Keratinocyte (primary cell): Measurements from ENCODE around the gene PIK3CD. TPM values are rescaled to one million over a fixed set of nuclear protein-coding genes. Genes with fewer than 3 reads are reported as not detected.

Source experiments
- DNase-seq: peaks from one replicate; pipeline ENCODE4 v3.0.0-alpha.2; 2011; ENCODE audit warnings: low read depth, missing footprints, low spot score
- FAIRE-seq: peaks from 2 replicates; lab custom pipeline; 2011; peaks lifted over from hg19 to GRCh38; lab: Jason Lieb, UNC
- H2AFZ ChIP-seq: 2 replicates; pipeline ENCODE4 v1.6.0; 2012; ENCODE audit warnings: low read length, control low read depth, inconsistent platforms; ENCODE audit not compliant: control insufficient read depth
- H3K27ac ChIP-seq: 2 replicates; pipeline ENCODE4 v1.5.1; 2011; ENCODE audit warnings: low read length; ENCODE audit not compliant: control insufficient read depth, insufficient read depth
- H3K27me3 ChIP-seq: 3 replicates; pipeline ENCODE4 v1.6.0; 2011; ENCODE audit warnings: low read length; ENCODE audit not compliant: control insufficient read depth, insufficient read depth; ENCODE audit errors: extremely low read depth
- H3K36me3 ChIP-seq, 2 experiments: 2 replicates in 1 of 2; 3 replicates in 1 of 2; pipeline ENCODE4 v1.5.1; 2011; ENCODE audit warnings: low read length in 2 of 2, mild to moderate bottlenecking in 1 of 2; ENCODE audit not compliant: control insufficient read depth in 2 of 2, insufficient read depth in 2 of 2; ENCODE audit errors: extremely low read depth in 1 of 2
- H3K4me1 ChIP-seq: 3 replicates; pipeline ENCODE4 v1.5.1; 2011; ENCODE audit warnings: low read length; ENCODE audit not compliant: control insufficient read depth, insufficient read depth; ENCODE audit errors: extremely low read depth
- H3K4me2 ChIP-seq: 3 replicates; pipeline ENCODE4 v1.6.0; 2011; ENCODE audit warnings: low read depth, low read length; ENCODE audit not compliant: control insufficient read depth, insufficient read depth; ENCODE audit errors: extremely low read depth
- H3K4me3 ChIP-seq, 3 experiments: fragments of 200-600 bp in 1 of 3; sonication (generic) in 1 of 3; 2 replicates in 2 of 3; 3 replicates in 1 of 3; pipeline ENCODE4 v1.5.1; 2011 to 2016; ENCODE audit warnings: low read length in 3 of 3, mild to moderate bottlenecking in 3 of 3, control low read depth in 2 of 3, inconsistent platforms in 1 of 3, low read depth in 1 of 3, mixed read lengths in 1 of 3, mixed run types in 1 of 3, moderate library complexity in 1 of 3; ENCODE audit not compliant: control insufficient read depth in 2 of 3, insufficient read depth in 2 of 3; ENCODE audit errors: extremely low read depth in 1 of 3
- H3K79me2 ChIP-seq: 2 replicates; pipeline ENCODE4 v1.6.0; 2012; ENCODE audit warnings: low read length; ENCODE audit not compliant: control insufficient read depth, insufficient read depth
- H3K9ac ChIP-seq: 3 replicates; pipeline ENCODE4 v1.6.0; 2011; ENCODE audit warnings: low read length; ENCODE audit not compliant: control insufficient read depth, insufficient read depth; ENCODE audit errors: extremely low read depth
- H3K9me1 ChIP-seq: 3 replicates; pipeline ENCODE4 v1.6.0; 2011; ENCODE audit warnings: low read length; ENCODE audit not compliant: control insufficient read depth, insufficient read depth; ENCODE audit errors: extremely low read depth
- H3K9me3 ChIP-seq: 2 replicates; pipeline ENCODE4 v1.5.1; 2012; ENCODE audit warnings: low read depth, low read length; ENCODE audit not compliant: control insufficient read depth
- H4K20me1 ChIP-seq: 3 replicates; pipeline ENCODE4 v1.6.0; 2011; ENCODE audit warnings: low read length; ENCODE audit not compliant: control insufficient read depth, insufficient read depth; ENCODE audit errors: extremely low read depth
- CTCF ChIP-seq, 3 experiments: IDR thresholded peaks in 1 of 3; conservative IDR thresholded peaks in 1 of 3; optimal IDR thresholded peaks in 1 of 3; 2 replicates in 2 of 3; 3 replicates in 1 of 3; pipeline versions ENCODE3 to v1.5.1; 2011; ENCODE audit warnings: low read length in 3 of 3, mild to moderate bottlenecking in 3 of 3, moderate library complexity in 2 of 3, control low read depth in 1 of 3, inconsistent platforms in 1 of 3; ENCODE audit not compliant: insufficient read depth in 2 of 3; ENCODE audit errors: extremely low read depth in 1 of 3
- EZH2 ChIP-seq: IDR thresholded peaks from one replicate; pipeline ENCODE4 v1.6.1; 2012; ENCODE audit warnings: inconsistent platforms, mild to moderate bottlenecking, low read length, moderate library complexity
- dilution Hi-C: fragments of 300-500 bp; cut with MboI; formaldehyde crosslinking; loops from one replicate; pipeline ENCODE4 v1.7.0; 2020; ENCODE audit warnings: low sequenced_read_pairs; ENCODE audit not compliant: extremely low pct_ligation_motif_present
- polyA plus RNA-seq, 5 experiments: library from polyadenylated mRNA; depleted of rRNA in 3 of 5; stranded (reverse) in 3 of 5; stranded (forward) in 1 of 5; unstranded in 1 of 5; fragments of >200 nt; gene quantifications; 1 replicate in 1 of 5; 2 replicates in 3 of 5; 3 replicates in 1 of 5; pipeline versions ENCODE4 v1.2.1 to v1.2.3, GENCODE V29; 2011 to 2012; ENCODE audit warnings: missing spikeins in 2 of 5, low read depth in 1 of 5, low replicate concordance in 1 of 5

The PIK3CD gene
- polyA plus RNA-seq, 1 donor (not counting 4 experiments of a cell fraction or from before 2014, with no cell fraction given), result 7.8 TPM

DNA sequence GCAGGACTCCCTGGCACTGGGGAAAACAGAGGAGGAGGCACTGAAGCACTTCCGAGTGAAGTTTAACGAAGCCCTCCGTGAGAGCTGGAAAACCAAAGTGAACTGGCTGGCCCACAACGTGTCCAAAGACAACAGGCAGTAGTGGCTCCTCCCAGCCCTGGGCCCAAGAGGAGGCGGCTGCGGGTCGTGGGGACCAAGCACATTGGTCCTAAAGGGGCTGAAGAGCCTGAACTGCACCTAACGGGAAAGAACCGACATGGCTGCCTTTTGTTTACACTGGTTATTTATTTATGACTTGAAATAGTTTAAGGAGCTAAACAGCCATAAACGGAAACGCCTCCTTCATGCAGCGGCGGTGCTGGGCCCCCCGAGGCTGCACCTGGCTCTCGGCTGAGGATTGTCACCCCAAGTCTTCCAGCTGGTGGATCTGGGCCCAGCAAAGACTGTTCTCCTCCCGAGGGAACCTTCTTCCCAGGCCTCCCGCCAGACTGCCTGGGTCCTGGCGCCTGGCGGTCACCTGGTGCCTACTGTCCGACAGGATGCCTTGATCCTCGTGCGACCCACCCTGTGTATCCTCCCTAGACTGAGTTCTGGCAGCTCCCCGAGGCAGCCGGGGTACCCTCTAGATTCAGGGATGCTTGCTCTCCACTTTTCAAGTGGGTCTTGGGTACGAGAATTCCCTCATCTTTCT, 75.5 kb downstream of the PIK3CD start:
- Histone ChIP-seq H4K20me1 (no peaks in the 10 kb centered on the region), H2AFZ (no peak overlapping the region), H3K4me1 (no peaks in the 10 kb centered on the region), H3K9me3 (no peaks in the 10 kb centered on the region), H3K9ac (no peak overlapping the region), H3K27ac (no peak overlapping the region), H3K36me3 (peaks cover 36 to 41% of the 10 kb centered on the region in 2 experiments), H3K79me2 (no peaks in the 10 kb centered on the region), H3K9me1 (no peaks in the 10 kb centered on the region), H3K27me3 (no peaks in the 10 kb centered on the region), H3K4me2 (no peak overlapping the region), H3K4me3 (no peak overlapping the region)
- DNase-seq, result no peak
- TF ChIP-seq CTCF (optimal IDR thresholded peaks at IDR 0.05 in 1 of 3, IDR thresholded peaks at IDR 0.05 in 1 of 3, conservative IDR thresholded peaks at IDR 0.05 in 1 of 3; ENCODE audit: extremely low read depth in 1 of 3, insufficient read depth in 2 of 3, low read length in 3 of 3) (no peak), EZH2 (no peak)
- no peak for FAIRE-seq
- dilution Hi-C loops, result no loop called here

GRCh38 chr1:9728451-9729295, 77.1 kb downstream of the PIK3CD start:
- Histone ChIP-seq H3K27me3 (no peaks in the 10 kb centered on the region), H3K9me1 (no peaks in the 10 kb centered on the region), H3K4me2 (no peak overlapping the region), H3K9me3 (no peaks in the 10 kb centered on the region), H3K9ac (no peak overlapping the region), H2AFZ (no peak overlapping the region), H3K79me2 (no peaks in the 10 kb centered on the region), H3K36me3 (peaks cover 38 to 40% of the 10 kb centered on the region in 2 experiments), H3K4me1 (no peaks in the 10 kb centered on the region), H3K27ac (no peak overlapping the region), H4K20me1 (no peaks in the 10 kb centered on the region), H3K4me3 (no peak overlapping the region)
- dilution Hi-C loops, result no loop called here
- TF ChIP-seq EZH2 (no peak), CTCF (optimal IDR thresholded peaks at IDR 0.05 in 1 of 3, IDR thresholded peaks at IDR 0.05 in 1 of 3, conservative IDR thresholded peaks at IDR 0.05 in 1 of 3; ENCODE audit: extremely low read depth in 1 of 3, insufficient read depth in 2 of 3, low read length in 3 of 3) (no peak)
- FAIRE-seq (no peak), DNase-seq (no peak)
